Inflammatory macrophage (primary cell): ENCODE data around the gene POLD2.

ENCODE experiments used
- DNase-seq, 2 donors: peaks; one replicate each; pipeline ENCODE4 v3.0.0-alpha.2; 2020 to 2022

Gene POLD2

GRCh38 chr7:44101303-44101965 lies 21.9 kb downstream of the POLD2 start:
- DNase-seq, result no peak

- DNase-seq, result no peak
Observed at GRCh38 chr7:44100458-44101302, 22.7 kb downstream of the POLD2 start.

DNA sequence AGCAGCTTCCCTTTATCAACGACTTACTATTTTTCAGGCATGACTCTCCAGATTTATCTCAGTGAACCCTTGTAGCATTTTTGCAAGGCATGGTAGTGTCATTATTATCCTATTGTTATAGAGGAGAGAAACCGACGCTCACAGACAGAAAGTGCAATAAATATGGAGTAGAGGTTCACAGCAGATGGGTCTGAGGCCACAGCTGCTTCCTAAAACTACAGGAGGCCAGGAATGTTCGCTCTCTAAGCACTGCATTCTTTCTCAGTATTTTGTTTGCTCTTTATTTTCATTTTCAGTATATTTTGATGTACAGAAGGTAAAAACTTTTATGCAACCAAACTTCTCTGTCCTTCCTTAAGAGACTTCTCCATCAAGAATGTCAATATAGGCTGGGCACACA lies 23.7 kb downstream of the POLD2 start:
- DNase-seq, result no peak

- no peak for DNase-seq
Observed at GRCh38 chr7:44098092-44099068, 25.0 kb downstream of the POLD2 start.

DNA sequence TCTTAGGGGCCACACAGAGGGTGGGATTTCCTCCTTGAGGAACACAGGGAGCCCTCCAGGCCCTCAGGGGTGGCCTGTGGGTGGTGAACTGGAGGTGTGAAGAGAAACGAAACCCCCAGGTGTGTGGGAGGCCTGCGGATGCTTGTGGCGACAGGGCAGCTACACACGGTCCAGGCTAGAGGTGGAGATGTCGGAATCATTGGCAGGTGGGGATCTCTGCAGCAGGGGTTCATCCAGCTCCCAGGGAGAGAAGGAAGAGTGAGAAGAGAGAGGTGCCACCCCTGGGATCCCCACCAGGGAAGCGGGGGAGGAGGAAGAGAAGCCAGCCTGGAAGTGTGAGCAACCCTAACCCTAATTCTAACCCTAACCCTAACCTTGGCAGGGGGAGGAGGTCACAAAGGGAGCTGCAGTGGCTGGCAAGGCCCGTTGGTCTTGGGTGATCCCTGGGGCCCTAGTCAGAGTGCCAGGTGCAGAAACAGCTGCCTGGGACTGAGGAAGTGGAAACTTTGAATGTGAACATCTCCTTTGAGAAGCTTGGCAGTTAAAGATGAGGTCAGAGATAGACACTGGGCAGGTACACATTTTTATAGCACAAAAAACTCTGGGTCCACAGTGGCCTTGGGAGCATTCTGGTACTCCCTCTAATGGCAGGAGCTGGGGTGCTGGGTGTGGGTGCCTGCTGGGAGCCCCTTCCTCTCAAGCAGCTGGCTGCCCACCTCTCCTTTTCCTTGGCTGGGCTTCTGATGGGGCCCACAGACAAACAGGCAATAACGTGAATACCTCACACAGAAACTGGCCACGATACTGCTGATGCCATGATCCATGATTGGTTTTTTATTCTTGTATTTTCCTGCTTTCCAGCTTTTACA lies 26.1 kb downstream of the POLD2 start:
- DNase-seq, result no peak

GRCh38 chr7:44096326-44096881 lies 26.9 kb downstream of the POLD2 start:
- DNase-seq, result no peak

DNA sequence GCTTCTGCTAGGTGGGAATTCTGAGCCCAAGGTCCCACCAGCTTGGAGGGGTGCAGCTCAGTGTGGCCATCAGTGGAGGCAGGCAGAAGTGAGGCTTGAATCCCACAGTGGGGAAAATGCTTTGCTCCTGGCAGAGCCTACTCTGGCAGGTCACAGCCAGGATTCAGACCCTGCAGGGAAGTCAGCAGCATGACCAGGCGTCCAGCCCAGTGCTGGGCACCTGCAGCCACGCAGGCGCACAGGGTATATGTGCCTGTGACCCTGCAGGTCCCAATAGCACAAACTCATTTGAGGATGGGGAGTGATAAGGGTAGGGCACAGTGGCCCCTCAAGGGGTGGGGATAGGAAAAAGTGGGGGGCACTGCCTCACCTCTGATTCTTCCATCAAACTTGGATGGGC lies 27.6 kb downstream of the POLD2 start:
- DNase-seq, result no peak

DNA sequence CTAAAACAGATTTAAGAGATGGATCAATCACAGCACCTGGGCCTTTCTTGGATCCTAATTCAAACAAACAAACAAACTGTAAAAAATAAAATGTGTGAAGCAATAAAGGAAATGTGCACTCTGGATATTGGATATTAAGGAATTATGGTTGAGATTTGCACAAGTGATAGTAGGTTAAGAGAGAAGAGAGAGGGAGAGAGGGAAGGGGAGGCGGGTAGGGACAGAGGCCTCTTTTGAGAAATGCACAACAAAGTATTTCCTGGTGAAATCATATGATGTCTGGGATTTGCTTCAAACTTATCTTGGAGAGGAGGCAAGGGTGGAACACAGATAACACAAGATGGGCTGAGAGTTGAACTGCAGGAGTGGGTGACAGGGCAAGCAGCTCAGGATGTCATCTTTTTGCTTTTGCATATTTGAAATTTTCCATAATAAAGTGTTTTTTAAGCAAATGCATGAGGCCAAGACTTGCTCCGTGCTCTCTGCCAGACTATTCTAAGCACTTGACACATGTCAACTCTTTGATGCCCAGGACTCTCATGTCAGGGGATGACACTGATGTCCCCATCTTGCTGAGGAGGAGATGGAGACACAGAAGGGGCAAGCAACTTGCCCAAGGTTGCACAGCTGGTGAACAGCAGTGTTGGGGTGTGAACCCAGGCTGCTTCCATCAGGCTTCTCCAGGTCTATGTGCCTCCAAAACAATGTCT lies 28.3 kb downstream of the POLD2 start:
- no peak for DNase-seq

- peak in 1 of 2 donors; percentile 6 for DNase-seq
Observed at GRCh38 chr7:44094365-44094764, 29.0 kb downstream of the POLD2 start.

DNA sequence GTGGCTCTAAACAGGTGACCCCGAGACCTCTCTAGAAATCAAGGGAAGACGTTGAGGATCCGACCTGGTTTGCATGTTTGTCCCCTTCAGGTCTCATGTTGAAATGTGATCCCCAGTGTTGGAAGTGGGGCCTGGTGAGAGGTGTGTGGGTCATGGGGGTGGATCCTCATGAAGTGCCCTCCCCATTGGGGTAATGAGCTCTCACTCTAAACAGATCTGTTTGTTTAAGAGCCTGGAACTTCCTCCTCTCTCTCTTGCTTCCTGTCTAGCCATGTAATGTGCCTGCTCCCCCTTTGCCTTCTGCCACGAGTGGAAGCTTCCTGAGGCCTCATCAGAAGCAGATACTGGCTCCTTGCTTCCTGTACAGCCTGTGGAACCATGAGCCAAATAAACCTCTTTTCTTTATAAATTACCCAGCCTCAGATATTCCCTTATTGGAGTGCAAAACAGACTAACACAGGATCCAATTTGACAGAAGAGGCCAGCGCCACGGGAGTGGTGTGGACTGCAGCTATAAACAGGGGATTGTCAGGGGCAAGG lies 30.2 kb downstream of the POLD2 start:
- no peak for DNase-seq

- no peak for DNase-seq
Observed at GRCh38 chr7:44087911-44088838, 35.2 kb downstream of the POLD2 start.

DNA sequence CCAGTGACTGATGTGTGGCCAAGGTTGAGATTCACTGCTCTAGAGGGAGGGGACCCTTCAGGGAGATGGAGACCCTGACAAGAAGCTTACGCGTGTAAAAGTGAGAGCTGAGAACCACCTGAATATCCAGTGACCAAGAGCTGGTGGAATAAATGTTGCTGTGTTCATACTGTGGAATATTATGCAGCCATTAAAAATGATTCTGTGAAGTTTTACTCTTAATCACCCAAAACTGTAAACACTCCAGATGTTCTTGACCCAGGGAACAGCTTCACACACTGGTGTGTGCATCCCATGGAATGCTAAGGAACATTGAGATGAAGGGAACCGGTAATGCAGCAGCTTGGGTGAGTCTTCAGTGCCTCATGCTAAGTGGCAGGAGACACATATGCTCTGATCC lies 36.7 kb downstream of the POLD2 start:
- no peak for DNase-seq

- DNase-seq, result no peak
Observed at GRCh38 chr7:44085546-44085945, 37.8 kb downstream of the POLD2 start.

DNA sequence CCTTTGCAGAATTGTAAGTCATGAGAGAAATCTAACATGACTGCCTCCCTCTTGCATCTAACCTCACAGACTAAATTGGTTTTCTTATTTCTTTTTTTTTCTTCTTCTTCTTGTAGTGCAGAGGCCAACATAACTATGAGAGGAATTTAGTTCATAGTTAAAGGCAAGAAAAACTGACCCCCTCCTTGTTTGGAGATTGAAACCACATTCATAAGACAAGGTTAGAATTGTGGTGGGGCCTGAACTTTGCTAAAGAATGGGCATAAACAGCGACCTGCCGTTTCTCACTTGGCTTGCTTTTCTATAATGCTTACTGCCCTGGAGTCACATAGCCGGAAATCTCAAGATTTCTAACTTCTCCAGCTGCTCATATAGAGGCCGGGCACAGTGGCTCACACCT lies 38.6 kb downstream of the POLD2 start:
- DNase-seq, result no peak

- no peak for DNase-seq
Observed at GRCh38 chr7:44083796-44084195, 39.6 kb downstream of the POLD2 start.

GRCh38 chr7:44082541-44083207 lies 40.7 kb downstream of the POLD2 start:
- DNase-seq, result peak; percentile 99

GRCh38 chr7:44081266-44081748 lies 42.0 kb downstream of the POLD2 start:
- DNase-seq, result no peak

- DNase-seq, result no peak
Observed at GRCh38 chr7:44080686-44081265, 42.6 kb downstream of the POLD2 start.
